GF-D8 (cell line): ENCODE measurements around the gene CREG2.

Experiments
- DNase-seq: peaks from one replicate; lab custom pipeline; 2025; lab: John Stamatoyannopoulos, UW

Gene CREG2

DNA sequence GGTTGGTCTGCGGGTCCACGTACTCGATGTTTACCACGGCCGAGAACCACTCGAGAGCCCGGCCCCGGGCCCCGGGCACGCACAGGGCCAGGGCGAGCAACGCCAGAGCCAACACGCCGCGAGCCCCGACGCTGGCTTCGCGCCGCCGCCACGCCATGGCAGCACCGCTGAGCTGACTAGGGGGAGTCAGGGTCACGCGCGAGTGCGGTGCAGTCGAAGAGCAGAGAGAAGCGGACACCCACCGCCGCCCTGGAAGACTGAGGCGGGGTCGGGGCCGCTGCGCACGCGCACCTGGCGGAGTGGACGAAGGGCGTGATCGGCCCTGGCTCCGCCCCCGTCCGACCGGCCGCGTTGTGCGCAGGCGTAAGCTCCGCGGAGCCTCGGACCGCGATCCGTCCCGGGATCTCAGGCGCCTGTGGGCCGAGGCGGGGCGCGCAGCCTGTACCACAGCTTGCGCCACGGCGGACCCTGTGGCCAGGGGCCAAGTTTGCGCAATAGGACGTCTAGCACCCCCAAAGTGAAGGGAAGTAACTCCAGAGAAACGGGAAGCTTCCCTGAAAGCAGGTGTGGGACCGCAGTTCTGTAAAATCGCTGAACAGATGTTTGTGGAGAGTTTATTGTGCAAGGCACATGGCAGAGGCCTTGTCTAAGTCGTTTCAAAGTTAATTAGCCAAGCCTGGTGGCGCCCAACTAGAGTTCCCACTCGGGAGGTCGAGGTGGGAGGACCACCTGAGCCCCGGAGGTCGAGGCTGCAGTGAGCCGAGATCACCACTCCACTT lies 78.7 kb downstream of the CREG2 start, which contains the start of gene RNF149:
RNF149 (minus strand) TSS at position 270 of the 779 bp plus-strand sequence; CDS start at position 157, 113 bp downstream.
- DNase-seq, result peak; percentile 99

DNA sequence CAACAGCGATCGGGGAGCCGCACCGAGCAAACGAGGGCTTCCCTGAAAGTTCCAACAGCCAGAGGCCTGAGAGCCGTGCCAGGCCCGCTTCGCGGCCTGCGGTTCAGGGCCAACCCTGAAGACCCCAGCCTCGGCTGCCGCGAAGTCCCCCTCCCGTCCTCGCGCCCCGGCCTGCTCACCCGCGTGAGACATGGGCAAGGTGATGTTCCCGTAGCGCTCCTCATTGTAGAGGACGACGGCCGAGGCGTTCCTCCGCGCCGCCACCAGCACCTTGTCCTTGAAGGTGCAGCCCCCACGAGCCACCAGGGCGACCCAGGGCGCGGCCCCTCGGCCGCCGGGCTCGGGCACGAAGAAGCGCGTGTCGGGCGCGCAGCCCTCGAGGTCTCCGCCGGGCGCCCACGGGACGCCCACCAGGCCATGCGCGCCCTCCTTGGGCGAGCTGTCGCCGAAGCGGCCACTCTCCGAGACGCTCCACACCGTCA lies 79.3 kb downstream of the CREG2 start:
- DNase-seq, result no peak

GRCh38 chr2:101307503-101307902 lies 79.8 kb downstream of the CREG2 start:
- no peak for DNase-seq

DNA sequence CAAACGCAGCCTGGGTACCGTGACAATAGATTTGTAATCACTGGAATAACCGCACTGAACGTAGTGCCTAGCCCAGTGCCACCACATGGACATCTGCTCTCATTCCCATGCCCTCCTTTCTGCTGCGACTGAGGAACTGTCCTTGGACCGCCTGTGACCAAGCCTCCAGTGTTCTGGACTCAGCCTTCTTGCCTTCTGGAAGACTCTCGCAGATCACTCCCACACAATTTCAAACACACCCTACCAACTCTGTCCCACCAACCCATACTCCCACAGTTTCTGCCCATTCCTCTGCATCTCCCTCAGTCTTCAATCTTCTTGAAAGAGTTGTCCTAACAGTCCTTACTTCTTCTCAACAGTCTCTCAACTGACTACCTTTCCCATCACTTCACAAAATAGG lies 80.9 kb downstream of the CREG2 start:
- DNase-seq, result no peak

- no peak for DNase-seq
Observed at GRCh38 chr2:101305492-101306078, 81.7 kb downstream of the CREG2 start.

DNA sequence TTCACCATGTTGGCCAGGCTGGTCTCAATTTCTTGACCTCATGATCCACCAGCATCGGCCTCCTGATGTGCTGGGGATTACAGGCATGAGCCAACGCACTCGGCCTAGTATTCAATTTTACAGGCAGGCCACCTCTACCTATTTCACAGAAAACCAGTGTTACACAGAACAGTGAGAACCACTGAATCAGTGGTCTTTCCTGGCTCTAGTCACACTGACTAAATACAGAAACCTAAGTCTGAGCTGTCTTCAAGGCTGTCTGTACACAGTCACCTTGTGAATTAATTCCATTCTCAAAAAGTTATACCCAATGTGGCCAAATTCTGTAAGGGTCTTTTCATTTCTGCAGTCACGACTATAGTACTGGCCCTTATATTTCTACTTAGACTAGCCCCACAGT lies 82.3 kb downstream of the CREG2 start:
- no peak for DNase-seq

- DNase-seq, result no peak
Observed at GRCh38 chr2:101303688-101304087, 83.6 kb downstream of the CREG2 start.

DNA sequence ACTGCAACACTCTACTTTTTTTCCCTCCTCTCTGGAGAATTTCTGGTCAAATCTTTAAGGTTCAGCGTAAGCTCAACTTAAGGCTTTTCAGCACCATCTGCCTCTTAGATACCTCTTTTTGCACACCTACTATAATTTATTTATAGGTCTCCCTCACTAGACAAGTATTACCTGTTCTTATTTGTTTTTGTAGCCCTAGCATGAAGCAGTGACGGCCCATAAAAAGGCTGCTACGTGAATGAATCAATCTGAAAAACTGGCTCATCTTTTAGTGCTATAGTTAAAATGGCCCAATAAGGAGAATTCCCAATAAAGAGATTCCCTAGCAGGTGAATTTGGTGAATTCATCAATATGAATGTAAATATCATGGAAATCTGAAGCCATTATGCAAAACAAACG lies 85.3 kb downstream of the CREG2 start:
- no peak for DNase-seq

- DNase-seq, result no peak
Observed at GRCh38 chr2:101300836-101301235, 86.5 kb downstream of the CREG2 start.

- DNase-seq, result no peak
Observed at GRCh38 chr2:101300164-101300563, 87.1 kb downstream of the CREG2 start.

DNA sequence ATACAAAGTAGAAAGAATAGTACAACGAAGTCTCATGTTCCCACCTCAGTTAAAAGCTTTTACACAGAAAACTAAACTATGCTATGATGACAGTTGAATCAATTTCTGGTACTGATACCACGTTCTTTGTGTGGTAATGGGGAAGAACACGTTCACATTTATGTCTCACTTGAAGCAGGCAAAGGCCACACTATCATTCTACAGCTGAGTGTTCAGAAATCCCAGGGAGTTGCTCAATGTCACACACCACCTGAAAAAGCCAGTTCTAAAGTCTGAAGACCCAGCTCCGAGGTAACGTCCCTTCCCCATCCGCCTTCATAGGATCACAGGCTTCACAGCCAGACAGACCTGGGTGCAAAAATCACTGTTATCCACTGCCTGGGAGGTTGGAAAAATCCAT lies 87.7 kb downstream of the CREG2 start:
- DNase-seq, result no peak

DNA sequence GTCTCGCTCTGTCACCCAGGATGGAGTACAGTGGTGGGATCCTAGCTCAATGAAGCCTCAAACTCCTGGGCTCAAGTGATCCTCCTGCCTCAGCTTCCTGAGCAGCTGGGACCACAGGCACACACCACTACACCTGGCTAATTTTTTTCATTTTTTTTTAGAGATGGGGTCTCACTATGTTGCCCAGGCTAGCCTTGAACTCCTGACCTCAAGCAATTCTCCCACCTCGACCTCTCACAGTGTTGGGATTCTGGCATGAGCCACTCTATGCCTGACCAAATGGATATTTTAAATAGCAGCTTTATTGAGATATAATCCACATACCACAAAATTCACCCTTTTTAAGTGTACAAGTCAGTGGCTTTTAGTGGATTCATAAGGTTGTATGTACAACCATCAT lies 89.9 kb downstream of the CREG2 start:
- no peak for DNase-seq

GRCh38 chr2:101296371-101296770 lies 90.9 kb downstream of the CREG2 start:
- no peak for DNase-seq

GRCh38 chr2:101295895-101296294 lies 91.4 kb downstream of the CREG2 start:
- DNase-seq, result no peak
